Activated CD8-positive, alpha-beta memory T cell treated with anti-CD3 and anti-CD28 coated beads, Interleukin-2, amount 50 U/mL, for 1 hour (primary cell): ENCODE results near the gene KERA.

Experiments
- DNase-seq: peaks from one replicate; pipeline ENCODE4 v3.0.0-alpha.2; 2020; ENCODE audit errors: extremely low read depth

The KERA gene

DNA sequence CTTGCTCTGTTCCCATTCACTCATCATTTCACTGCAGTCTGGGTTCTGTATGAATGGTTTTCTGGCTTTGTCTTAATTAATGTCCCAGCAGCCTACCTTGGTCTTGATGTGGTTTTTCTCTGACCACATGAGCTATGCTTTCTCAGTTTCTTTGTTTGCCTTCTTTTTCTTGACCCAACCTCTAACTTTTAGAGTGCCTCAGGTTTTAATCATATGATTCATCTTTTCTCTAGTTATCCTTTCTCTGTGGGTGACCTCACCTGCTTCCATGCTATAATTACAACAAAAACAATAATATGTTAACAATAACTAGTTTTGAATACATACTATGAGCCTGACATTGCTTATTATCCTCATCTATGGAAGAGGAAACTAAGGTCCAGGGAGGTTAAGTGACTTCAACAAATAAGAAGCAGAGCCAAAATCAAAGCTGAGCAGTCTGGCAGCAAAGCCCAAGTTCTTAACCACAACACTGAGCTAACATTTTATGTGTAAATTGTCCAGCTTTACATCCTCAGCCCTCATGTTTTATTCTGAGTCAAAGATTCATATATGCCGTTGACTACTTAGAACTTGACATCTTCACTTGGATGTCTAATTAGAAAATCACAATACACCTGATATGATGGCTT, 48.4 kb downstream of the KERA start:
- no peak for DNase-seq

DNA sequence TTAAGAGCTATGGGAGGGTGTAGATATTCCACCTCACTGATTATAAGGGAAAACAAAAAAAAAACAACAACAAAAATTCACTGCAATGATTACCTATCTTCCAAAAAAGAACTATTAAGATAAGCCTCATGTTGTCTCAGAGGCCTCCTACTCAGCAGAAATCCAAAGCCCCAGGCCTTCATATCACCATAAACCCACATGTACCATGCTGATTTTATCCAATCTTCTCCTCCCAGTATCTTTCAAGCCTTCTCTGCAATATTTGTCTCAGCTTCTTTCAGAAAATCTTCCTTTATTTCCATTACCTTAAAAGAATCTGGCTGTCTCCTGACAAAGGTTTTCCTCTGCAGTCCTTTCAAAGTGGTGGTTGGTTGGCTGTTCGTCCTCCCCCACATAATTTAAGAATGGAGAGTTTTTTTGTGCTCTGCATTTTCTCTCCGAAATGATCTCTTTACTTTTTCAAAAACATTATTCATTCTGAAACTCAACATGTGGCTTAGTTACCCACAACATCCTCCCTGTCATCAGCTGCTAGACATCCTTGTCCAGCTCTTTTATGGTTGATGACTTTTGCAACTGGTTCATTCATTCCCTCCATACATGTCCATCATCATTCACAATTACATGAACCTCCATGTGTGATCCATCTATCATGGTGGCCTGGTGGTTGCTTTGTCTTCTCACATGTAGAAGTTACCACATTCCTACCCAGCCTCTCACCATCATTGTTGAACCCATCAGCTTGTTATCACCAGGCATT, 50.1 kb downstream of the KERA start:
- DNase-seq = no peak

DNA sequence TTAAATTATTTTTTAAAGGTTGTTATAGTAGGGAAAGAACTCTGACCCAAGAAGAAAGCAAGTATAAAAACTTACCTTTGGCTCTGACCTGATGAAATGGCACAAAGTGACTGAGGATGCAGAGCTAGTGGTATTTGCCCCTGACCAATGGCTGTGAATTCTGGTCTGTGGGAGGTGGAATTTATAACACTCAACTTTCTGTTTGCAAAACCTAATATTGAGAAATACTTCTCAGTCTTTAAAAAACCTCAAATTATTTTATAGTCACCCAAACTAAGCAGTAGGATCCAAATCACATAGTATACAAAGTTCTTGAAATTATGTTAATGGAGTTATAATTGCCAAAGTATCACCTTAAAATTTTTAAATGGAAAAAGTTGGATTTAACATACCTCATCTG, 53.0 kb downstream of the KERA start, which contains the start of gene EPYC:
Gene EPYC (minus strand): TSS at position 101 of the 400 bp plus-strand sequence. CDS start 2,407 bp downstream, outside the sequence.
- DNase-seq = no peak

DNA sequence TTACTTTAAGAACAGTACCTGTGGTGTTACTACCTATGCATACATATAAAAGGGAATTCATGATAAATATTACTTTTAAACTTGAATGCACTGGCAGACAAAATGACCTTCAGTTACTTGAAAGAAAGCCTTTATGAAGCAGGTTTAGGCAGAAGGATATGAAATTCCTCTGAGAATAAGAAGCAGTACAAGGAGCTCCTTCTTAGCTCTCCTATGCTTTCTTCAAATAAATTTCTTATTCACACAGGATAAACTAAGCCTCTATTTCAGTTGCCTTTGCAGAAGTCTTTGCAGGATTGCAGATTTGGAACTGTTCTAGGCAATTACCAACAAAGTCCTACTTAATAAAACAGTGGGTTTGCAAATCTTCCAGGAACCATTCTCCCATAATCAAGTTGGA, 54.1 kb downstream of the KERA start:
- DNase-seq = no peak

DNA sequence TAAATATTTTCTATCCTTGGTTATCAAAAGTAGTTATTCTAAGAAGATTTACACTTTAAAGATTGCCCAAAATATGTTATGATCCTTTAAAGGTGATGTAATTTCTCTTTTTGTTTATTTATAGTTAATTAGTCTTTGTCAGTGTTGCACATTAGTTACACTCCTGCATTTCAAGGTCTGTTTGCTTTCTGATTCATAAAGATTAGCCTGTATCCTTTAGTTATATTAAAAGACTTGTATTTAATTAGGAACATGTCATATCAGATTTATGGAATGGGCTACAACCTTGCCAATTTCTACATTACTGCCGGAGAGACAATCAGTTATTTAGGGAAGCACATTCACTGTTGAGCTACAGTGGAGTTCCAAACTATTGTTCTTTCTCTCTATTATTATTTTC, 56.5 kb downstream of the KERA start:
- no peak for DNase-seq
